ENCODE measurements around the gene CHPT1. TPM values are rescaled to one million over a fixed set of nuclear protein-coding genes. Genes with fewer than 3 reads are reported as not detected.

CHPT1 gene
- total and polyA plus RNA-seq, 9 of the 15 experiments (the other 6 are each of a cell fraction or from before 2014, with no cell fraction given): 15.3 to 210 (median 91.9) TPM

- TF ChIP-seq ZNF408 (CRISPR knock-in tag; IDR thresholded peaks at IDR 0.05; ENCODE audit: low read depth): no peak
- no peak for TF ChIP-seq ZBTB5 (IDR thresholded peaks at IDR 0.05)
- peak; percentile 60; the same call in 1 of the 2 replicates for TF ChIP-seq ZBTB9 (CRISPR knock-in tag; IDR thresholded peaks at IDR 0.05)
- no peak for TF ChIP-seq JUND (IDR thresholded peaks at IDR 0.05; ENCODE audit: borderline replicate concordance, low read depth, low read length)
- 0 out of 3 replicates have a peak, but pooled peaks have one; percentile 20 for TF ChIP-seq JUND (tag; IDR thresholded peaks at IDR 0.05; ENCODE audit: borderline replicate concordance, low read depth, low read length)
- no peak for TF ChIP-seq MGA (IDR thresholded peaks at IDR 0.05)
- no peak for TF ChIP-seq ZNF639 (CRISPR knock-in tag; conservative IDR thresholded peaks at IDR 0.05 in 1 of 2, IDR thresholded peaks at IDR 0.05 in 1 of 2)
- no peak for TF ChIP-seq ZNF212 (CRISPR knock-in tag; IDR thresholded peaks at IDR 0.05)
- 0 out of 2 replicates have a peak, but pooled peaks have one; percentile 16 for TF ChIP-seq ZFP1 (CRISPR knock-in tag; IDR thresholded peaks at IDR 0.05)
Observed at GRCh38 chr12:101697930-101698799, 725 bp downstream of the CHPT1 start (continued).

Measured in K562 (cell line).